Rectal smooth muscle tissue (tissue), 1 donor: Measurements from ENCODE around the gene BICRA.
A peak's percentile ranks its signal among the peaks of the same experiment; 100 is the strongest.
"Not testable (repeated sequence)": the region's sequence is repeated elsewhere in the genome, so short reads cannot be mapped to it uniquely, and the experiment has no call there.

ENCODE experiments used
- H3K27ac ChIP-seq: one replicate; pipeline ENCODE4 v1.7.0; 2013; ENCODE audit warnings: low read depth, low read length, inconsistent platforms
- H3K27me3 ChIP-seq: one replicate; pipeline ENCODE4 v1.7.0; 2013; ENCODE audit warnings: low read length; ENCODE audit not compliant: control insufficient read depth, insufficient read depth
- H3K36me3 ChIP-seq: one replicate; pipeline ENCODE4 v1.7.0; 2013; ENCODE audit warnings: low read length; ENCODE audit not compliant: control insufficient read depth, insufficient read depth
- H3K4me1 ChIP-seq: one replicate; pipeline ENCODE4 v1.7.0; 2013; ENCODE audit warnings: low read length; ENCODE audit not compliant: control insufficient read depth, insufficient read depth
- H3K4me3 ChIP-seq: one replicate; pipeline ENCODE4 v1.7.0; 2013; ENCODE audit warnings: low read length
- H3K9ac ChIP-seq: one replicate; pipeline ENCODE4 v1.7.0; 2013; ENCODE audit warnings: low read length

BICRA gene

GRCh38 chr19:47704024-47704423, 95.1 kb downstream of the BICRA start:
- no peak overlapping the region for H3K27ac ChIP-seq
- no peak overlapping the region for H3K4me3 ChIP-seq
- H3K36me3 ChIP-seq, result peaks cover 9% of the 10 kb centered on the region

GRCh38 chr19:47704656-47705055, 95.7 kb downstream of the BICRA start:
- H3K4me3 ChIP-seq, result no peak overlapping the region
- H3K27ac ChIP-seq, result no peak overlapping the region
- H3K27me3 ChIP-seq, result no peaks in the 10 kb centered on the region
- no peaks in the 10 kb centered on the region for H3K4me1 ChIP-seq
- H3K9ac ChIP-seq, result no peak overlapping the region
- H3K36me3 ChIP-seq, result peaks cover 8% of the 10 kb centered on the region

More at GRCh38 chr19:47704024-47704423, 95.1 kb downstream of the BICRA start:
- Histone ChIP-seq H3K9ac (no peak overlapping the region), H3K4me1 (no peaks in the 10 kb centered on the region), H3K27me3 (no peaks in the 10 kb centered on the region)

GRCh38 chr19:47707135-47707925, 98.4 kb downstream of the BICRA start:
- Histone ChIP-seq H3K27ac (no peak overlapping the region), H3K36me3 (peaks cover 3% of the 10 kb centered on the region), H3K4me3 (no peak overlapping the region), H3K4me1 (no peaks in the 10 kb centered on the region), H3K9ac (no peak overlapping the region), H3K27me3 (no peaks in the 10 kb centered on the region)

- peaks cover 4% of the 10 kb centered on the region for H3K36me3 ChIP-seq
Observed at GRCh38 chr19:47711652-47712242, 102.8 kb downstream of the BICRA start.

GRCh38 chr19:47713046-47714021, 104.4 kb downstream of the BICRA start, which contains the start of gene EHD2:
Gene EHD2 (plus strand): TSS chr19:47713422. CDS start chr19:47716613, 3,191 bp downstream.
- peaks cover 7% of the 10 kb centered on the region for H3K36me3 ChIP-seq
- H3K27me3 ChIP-seq, result peaks cover 3% of the 10 kb centered on the region
- peak within 1 kb of the TSS; percentile 60 for H3K9ac ChIP-seq
- H3K27ac ChIP-seq, result peak within 1 kb of the TSS; percentile 87
- peak within 1 kb of the TSS; percentile 68 for H3K4me3 ChIP-seq
- H3K4me1 ChIP-seq, result peaks cover 21% of the 10 kb centered on the region

More at GRCh38 chr19:47711652-47712242, 102.8 kb downstream of the BICRA start:
- H3K27ac ChIP-seq, result no peak overlapping the region
- peaks cover 9% of the 10 kb centered on the region for H3K4me1 ChIP-seq
- no peak overlapping the region for H3K9ac ChIP-seq
- no peak overlapping the region for H3K4me3 ChIP-seq
- peaks cover 3% of the 10 kb centered on the region for H3K27me3 ChIP-seq

GRCh38 chr19:47714339-47714738, 105.4 kb downstream of the BICRA start:
- peak overlapping the region; percentile 87 for H3K27ac ChIP-seq
- peak overlapping the region; percentile 68 for H3K4me3 ChIP-seq
- H3K9ac ChIP-seq, result no peak overlapping the region
- peaks cover 7% of the 10 kb centered on the region for H3K36me3 ChIP-seq
- H3K27me3 ChIP-seq, result peaks cover 3% of the 10 kb centered on the region
- peaks cover 22% of the 10 kb centered on the region for H3K4me1 ChIP-seq

- not testable (repeated sequence) for H3K9ac ChIP-seq, H3K27me3 ChIP-seq, H3K27ac ChIP-seq, H3K36me3 ChIP-seq
- H3K4me3 ChIP-seq, result peak overlapping the region; percentile 68
- H3K4me1 ChIP-seq, result peaks cover 24% of the 10 kb centered on the region
Observed at GRCh38 chr19:47714855-47715254, 105.9 kb downstream of the BICRA start.

- H3K9ac ChIP-seq, result no peak overlapping the region
- peaks cover 7% of the 10 kb centered on the region for H3K36me3 ChIP-seq
- peak overlapping the region; percentile 0 for H3K4me3 ChIP-seq
- H3K27me3 ChIP-seq, result peaks cover 3% of the 10 kb centered on the region
- H3K4me1 ChIP-seq, result peaks cover 36% of the 10 kb centered on the region
- peak overlapping the region; percentile 66 for H3K27ac ChIP-seq
Observed at GRCh38 chr19:47716270-47716937, 107.5 kb downstream of the BICRA start.

GRCh38 chr19:47718415-47719046, 109.6 kb downstream of the BICRA start:
- H3K4me3 ChIP-seq, result peak overlapping the region; percentile 52
- H3K9ac ChIP-seq, H3K36me3 ChIP-seq, H3K27me3 ChIP-seq: not testable (repeated sequence)
- peak overlapping the region; percentile 90 for H3K27ac ChIP-seq
- H3K4me1 ChIP-seq, result peaks cover 41% of the 10 kb centered on the region

GRCh38 chr19:47719047-47719859, 110.3 kb downstream of the BICRA start:
- H3K9ac ChIP-seq, result no peak overlapping the region
- H3K36me3 ChIP-seq, result peaks cover 7% of the 10 kb centered on the region
- peaks cover 3% of the 10 kb centered on the region for H3K27me3 ChIP-seq
- peak overlapping the region; percentile 52 for H3K4me3 ChIP-seq
- H3K4me1 ChIP-seq, result peaks cover 41% of the 10 kb centered on the region
- H3K27ac ChIP-seq, result peak overlapping the region; percentile 90
